Urinary bladder (tissue), 4 donors: ENCODE data around the gene LRRC42. TPM values are rescaled to one million over a fixed set of nuclear protein-coding genes. Genes with fewer than 3 reads are reported as not detected.
A peak's percentile ranks its signal among the peaks of the same experiment; 100 is the strongest.

ENCODE experiments used
- DNase-seq: peaks from one replicate; pipeline ENCODE4 v3.0.0-alpha.2; 2015; ENCODE audit errors: extremely low spot score
- H3K27ac ChIP-seq: one replicate; pipeline ENCODE4 v1.5.1; 2013; ENCODE audit warnings: low read depth, mild to moderate bottlenecking, moderate library complexity
- H3K36me3 ChIP-seq: one replicate; pipeline ENCODE4 v1.6.1; 2013; ENCODE audit warnings: mild to moderate bottlenecking, moderate library complexity; ENCODE audit not compliant: insufficient read depth
- H3K4me1 ChIP-seq: one replicate; pipeline ENCODE4 v1.6.1; 2013; ENCODE audit warnings: mild to moderate bottlenecking, moderate library complexity; ENCODE audit not compliant: insufficient read depth
- H3K4me3 ChIP-seq: one replicate; pipeline ENCODE4 v1.5.1; 2013; ENCODE audit warnings: low read depth, low read length
- WGBS: extraction: QIAGEN DNeasy Blood & Tissue Kit; methylation state at CpG from one replicate; pipeline ENCODE4 v1.1.7; 2013; 5-methylcytosine and 5-hydroxymethylcytosine counted together
- polyA plus RNA-seq: library from polyadenylated mRNA; stranded (reverse); fragments of 200-250 nt; gene quantifications from one replicate; pipeline ENCODE4 v1.2.3, GENCODE V29; 2013
- total RNA-seq: library from RNA; depleted of rRNA; stranded (reverse); fragments of >200 nt; gene quantifications from one replicate; pipeline ENCODE4 v1.2.3, GENCODE V29; 2014
- donor health status: healthy with polysubstance abuse.
- donor health status: healthy.

Gene LRRC42
- total and polyA plus RNA-seq, 2 donors, result 17.3 to 19.3 TPM

DNA sequence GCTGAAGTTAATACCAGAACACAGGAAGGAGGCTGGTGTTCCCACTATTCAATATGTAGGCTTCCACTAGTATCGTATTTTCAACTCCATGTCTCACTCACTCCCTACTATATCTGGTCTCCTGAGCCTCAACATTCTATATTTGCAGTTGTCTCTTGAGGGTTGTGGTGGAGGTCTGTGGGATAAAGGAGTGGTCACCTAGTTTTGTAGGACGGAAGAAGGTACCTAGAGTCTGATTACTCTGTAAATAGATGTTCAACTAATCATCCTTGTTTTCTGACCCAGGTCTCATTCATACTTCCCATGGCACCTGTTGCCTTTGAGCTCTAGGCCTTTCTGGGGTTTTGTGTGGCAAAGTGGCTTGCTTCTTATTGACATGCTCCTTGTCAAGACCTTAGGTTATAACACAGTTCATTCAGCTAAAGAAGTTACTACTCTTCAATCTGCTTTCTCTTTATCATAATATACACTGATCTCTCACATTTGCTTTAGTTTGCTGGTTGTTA, 18.7 kb upstream of the LRRC42 start:
- Histone ChIP-seq H3K4me1 (no peaks in the 10 kb centered on the region), H3K36me3 (peaks cover 3% of the 10 kb centered on the region), H3K27ac (no peak overlapping the region), H3K4me3 (no peak overlapping the region)
- DNase-seq, result no peak
- WGBS, result over 99% methylated on average over 2 of the region's 2 CpGs

DNA sequence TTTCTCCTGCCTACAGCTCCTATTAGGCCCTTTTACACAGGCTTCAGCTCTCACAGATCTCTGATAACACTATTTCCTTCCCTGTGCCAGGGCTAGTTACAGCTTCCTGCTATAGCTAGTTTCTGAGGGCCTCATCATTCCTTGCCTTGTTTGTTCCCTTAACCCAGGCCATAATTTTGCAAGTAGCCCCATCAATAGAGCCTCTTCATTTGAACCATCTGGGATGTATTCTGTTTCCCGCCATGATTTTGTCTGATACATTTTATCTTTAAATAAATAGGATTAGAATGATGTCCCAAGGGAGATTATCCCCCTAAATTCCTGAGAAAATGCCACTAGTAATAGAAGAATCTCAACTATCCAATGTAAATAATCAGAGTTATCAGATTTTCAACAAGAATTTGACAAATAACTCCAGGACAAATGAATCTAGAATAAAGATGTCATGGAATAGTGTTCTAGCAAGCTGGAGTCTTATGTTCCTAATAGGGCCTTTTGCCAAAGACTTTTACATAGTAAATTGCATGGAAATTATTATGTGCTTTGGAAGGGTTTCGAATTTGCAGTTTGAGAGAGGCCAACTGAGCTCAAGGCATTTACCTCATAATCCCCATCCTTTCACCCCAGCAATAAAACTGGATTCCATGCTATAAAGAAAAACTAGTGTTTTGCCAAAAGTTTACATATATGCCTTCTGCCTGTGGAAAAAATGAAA, 16.7 kb upstream of the LRRC42 start:
- DNase-seq, result no peak
- Histone ChIP-seq H3K27ac (peak overlapping the region; percentile 50), H3K4me1 (no peaks in the 10 kb centered on the region), H3K4me3 (no peak overlapping the region), H3K36me3 (peaks cover 4% of the 10 kb centered on the region)
- 38% methylated on average over 2 of the region's 2 CpGs for WGBS

DNA sequence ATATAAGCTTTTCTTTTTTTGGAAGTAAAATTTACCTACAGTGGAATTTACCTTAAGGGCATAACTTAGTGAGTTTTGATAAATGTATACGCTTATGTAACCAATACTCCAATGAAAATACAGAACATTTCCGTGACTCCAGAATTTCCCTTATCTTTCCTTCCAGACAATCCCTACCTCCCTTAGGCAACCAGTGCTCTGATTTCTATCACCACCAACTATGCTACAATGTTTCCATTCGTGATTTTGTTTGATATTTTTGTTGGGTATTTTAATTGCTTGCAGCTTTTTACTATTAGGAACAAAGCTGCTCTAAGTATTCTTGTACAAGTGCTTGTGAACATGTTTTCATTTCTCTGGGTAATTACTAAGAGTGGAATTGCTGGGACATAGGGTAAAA, 15.2 kb upstream of the LRRC42 start:
- Histone ChIP-seq H3K4me1 (no peaks in the 10 kb centered on the region), H3K4me3 (no peak overlapping the region), H3K36me3 (peaks cover 4% of the 10 kb centered on the region), H3K27ac (no peak overlapping the region)
- DNase-seq, result no peak
- WGBS, result 94% methylated on average over 3 of the region's 3 CpGs

DNA sequence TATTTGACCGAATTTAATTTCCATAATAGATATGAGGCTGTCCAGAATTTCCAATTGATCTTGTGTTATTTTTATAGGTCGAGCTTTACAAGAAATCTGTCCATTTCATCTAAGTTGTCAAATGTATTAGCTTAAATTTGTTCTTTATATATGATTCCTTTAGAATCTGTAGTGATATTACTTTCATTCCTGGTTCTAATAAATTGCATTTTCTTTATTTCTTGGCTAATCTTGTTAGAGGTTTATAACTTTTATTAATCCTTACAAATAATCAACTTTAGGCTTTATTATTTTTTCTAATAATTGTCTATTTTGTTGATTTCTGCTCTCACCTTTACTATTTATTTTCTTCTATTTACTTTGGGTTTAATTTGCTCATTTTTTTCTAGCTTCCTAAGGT, 14.6 kb upstream of the LRRC42 start:
- WGBS, result 98% methylated on average over 2 of the region's 2 CpGs
- no peak overlapping the region for H3K27ac ChIP-seq
- H3K4me3 ChIP-seq, result no peak overlapping the region
- no peaks in the 10 kb centered on the region for H3K4me1 ChIP-seq
- no peak for DNase-seq
- H3K36me3 ChIP-seq, result peaks cover 4% of the 10 kb centered on the region

DNA sequence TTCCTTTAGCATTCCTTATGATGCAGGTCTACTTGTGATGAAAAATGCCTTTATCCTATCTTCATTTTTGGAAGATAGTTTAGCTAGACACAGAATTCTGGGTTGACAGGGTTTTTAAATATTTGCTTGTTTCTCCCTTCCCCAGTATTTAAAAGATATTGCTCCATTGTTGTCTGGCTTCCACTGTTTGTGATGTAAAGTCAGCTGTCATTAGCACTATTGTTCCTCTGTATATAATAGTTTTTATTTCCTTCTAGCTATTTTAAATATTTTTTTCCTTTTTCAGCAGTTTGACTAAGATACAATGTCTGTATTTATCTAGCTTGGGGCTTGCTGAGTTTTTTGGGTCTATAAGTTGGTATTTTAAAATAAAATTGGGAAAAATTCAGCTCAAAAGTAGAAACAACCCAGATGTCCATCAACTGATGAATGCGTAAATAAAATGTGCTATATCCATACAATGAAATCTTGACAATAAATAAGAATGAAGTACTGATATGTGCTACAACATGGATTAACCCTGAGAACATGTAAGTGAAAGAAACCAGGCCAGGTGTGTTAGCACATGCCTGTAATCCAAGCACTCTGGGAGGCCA, 11.9 kb upstream of the LRRC42 start:
- Histone ChIP-seq H3K4me3 (no peak overlapping the region), H3K27ac (no peak overlapping the region), H3K4me1 (no peaks in the 10 kb centered on the region), H3K36me3 (peaks cover 6% of the 10 kb centered on the region)
- no peak for DNase-seq
- WGBS, result 98% methylated on average over 1 of the region's 1 CpG

DNA sequence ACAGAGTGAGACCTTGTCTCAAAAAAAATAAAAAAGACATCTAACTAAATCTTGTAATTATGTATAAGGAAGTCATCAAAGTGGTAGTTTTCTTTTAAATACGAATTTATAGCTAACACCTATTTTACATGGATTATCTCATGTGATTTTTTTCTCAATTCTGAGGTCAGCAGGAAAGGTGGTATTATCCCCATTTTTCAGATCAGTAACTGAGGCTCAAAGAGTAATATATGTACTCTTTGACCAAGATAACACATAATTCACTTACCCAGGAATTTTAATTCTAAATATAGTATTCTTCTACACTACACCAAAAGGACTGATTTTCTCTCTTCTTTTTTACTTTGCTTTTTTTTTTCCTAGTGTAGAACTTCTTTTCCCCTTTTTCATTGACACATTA, 9.7 kb upstream of the LRRC42 start:
- no peak overlapping the region for H3K4me3 ChIP-seq
- WGBS, result 90% methylated on average over 1 of the region's 1 CpG
- peaks cover 4% of the 10 kb centered on the region for H3K36me3 ChIP-seq
- H3K27ac ChIP-seq, result no peak overlapping the region
- no peaks in the 10 kb centered on the region for H3K4me1 ChIP-seq
- no peak for DNase-seq

DNA sequence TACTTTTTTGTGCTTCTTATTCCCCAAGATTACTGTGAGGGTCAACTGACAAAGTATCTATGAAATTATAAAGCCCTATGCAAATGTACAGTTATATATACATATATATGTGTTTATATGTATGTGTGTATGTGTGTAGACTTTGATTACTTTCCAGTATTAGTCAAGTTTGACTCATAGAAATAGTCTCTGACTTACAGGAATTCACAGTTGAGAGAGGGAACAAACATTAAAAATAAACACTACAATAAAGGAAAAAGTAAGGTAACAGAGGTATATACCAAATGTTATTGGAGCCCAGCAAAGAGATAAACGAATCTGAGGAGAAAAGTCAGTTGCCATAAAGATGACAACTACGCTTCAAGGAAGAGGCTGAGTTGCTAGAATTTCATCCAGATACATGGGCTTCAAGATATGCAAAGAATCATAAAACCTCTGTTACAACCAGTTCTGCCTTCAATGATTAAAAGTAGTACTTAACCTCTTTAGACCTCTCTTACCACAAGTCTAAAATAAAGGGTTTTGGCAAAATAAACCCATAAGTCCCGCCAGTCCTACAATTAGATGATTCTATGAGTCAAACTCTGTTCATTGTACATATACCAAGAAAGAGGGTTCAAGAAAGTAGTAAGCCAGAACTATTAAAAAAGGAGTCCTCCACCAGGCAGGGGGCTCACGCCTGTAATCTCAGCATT, 7.9 kb upstream of the LRRC42 start:
- no peak overlapping the region for H3K4me3 ChIP-seq
- no peaks in the 10 kb centered on the region for H3K4me1 ChIP-seq
- 86% methylated on average over 4 of the region's 4 CpGs for WGBS
- no peak overlapping the region for H3K27ac ChIP-seq
- H3K36me3 ChIP-seq, result peaks cover 2% of the 10 kb centered on the region
- no peak for DNase-seq

DNA sequence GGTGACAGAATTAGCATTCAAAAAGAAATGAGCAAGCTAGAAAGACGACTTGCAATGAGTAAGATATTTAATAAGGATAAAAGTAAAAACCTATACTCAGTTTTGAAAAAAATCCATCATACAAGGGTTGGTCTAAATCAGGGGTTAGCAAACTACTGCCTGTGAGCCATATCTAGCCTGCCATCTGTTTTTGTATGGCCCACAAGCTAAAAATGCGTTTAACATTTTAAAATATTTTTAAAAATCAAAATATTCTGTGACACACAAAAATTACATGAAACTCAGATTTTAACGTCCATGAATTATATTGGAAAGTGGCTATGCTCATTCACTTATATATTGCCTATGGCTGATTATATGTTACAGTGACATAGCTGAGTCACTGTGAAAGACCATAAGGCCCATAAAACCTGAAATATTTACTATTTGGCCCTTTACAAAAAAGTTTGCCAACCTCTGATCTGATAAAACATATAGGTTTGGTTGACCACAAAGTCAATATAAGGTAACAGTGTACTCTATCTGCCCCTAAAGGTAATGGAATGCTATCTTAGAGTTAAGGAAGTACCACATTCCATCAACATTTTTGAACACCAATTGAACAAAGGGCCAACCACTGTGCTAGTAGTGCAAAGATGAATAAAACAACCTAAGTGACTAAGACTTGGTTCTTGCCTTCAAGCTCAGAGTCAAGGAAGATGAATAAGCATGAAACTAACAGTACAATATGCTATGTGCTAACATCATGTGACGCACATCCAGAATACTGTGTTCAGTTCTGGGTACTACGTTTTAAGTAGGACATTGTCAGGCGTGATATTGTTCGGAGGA, 3.8 kb upstream of the LRRC42 start:
- H3K27ac ChIP-seq, result no peak overlapping the region
- DNase-seq, result no peak
- peaks cover 3% of the 10 kb centered on the region for H3K4me1 ChIP-seq
- peaks cover 2% of the 10 kb centered on the region for H3K36me3 ChIP-seq
- 87% methylated on average over 7 of the region's 7 CpGs for WGBS
- no peak overlapping the region for H3K4me3 ChIP-seq

DNA sequence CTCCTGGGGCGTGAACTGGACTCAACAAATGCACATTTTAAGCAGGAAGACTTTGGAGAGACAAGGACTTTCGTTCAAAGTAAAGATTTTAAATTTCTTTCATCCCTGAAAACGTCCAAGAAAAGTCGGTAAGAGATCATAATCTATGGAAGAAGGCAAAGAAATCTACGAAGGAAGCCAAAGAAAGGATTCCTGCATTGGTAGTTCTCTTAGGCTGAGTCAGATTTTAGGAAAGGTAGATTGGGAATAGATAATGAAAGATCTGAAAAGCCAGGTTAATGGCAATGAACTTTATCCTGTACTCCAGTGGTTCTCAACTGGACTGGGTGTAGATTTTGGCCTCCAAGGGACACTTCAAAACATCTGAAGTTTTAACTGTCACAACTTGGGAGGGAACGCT, 3.1 kb upstream of the LRRC42 start:
- Histone ChIP-seq H3K4me3 (no peak overlapping the region), H3K36me3 (no peaks in the 10 kb centered on the region), H3K4me1 (peaks cover 3% of the 10 kb centered on the region), H3K27ac (no peak overlapping the region)
- WGBS, result 96% methylated on average over 6 of the region's 6 CpGs
- DNase-seq, result no peak

DNA sequence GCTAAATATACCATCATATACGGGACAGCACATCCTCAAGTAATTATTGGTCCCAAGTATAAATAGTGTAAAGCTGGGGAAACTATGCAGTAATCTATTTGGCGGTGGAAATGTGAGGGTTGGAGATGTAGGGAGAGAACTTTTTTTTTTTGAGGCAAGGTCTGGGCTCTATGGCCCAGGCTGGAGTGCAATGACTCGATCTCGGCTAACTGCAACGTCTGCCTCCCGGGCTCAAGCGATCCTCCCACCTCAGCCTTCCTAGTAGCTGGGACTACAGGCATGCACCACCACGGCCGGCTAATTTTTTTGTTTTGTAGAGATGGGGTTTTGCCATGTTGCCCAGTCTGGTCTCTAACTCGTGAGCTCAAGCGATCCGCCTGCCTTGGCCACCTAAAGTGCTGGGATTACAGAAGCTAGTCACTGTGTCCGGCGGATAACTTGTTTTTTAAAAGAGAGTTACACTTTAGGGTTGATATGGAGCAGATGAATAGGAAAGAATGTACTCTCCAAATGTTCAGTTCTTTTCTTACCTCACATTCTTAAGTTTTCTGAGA, 2.6 kb upstream of the LRRC42 start:
- no peak for DNase-seq

DNA sequence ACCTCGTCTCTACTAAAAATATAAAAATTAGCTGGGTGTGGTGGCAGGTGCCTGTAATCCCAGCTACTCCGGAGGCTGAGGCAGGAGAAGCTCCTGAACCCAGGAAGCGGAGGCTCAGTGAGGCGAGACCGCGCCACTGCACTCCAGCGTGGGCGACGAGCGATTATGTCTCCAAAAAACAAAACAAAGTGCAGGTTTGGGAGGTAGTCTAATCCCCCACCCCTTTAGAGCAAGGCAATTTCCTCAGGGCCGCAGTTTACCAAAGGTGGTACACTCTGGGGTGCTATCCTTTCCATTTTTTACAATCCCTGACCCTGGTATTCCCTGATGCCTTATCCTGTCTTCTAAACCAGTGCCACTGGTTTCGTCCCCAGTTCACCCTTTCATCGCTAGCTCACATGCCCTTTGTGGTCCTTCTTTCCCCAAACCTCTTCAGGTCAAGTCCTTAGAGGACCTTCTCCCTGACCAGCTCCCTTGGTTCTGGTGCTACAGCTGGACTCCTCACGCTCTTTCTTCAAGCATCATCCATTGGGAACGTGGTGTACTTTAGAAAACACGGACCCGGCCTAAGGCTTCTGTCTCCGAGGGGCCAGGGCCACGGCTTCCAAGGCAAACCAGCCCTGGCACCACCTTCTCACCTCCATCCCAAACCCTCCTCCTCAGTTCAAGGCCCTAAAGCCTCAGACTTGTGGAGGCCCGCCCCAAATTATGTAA, 1.5 kb upstream of the LRRC42 start:
- DNase-seq, result no peak
- WGBS, result 60% methylated on average over 20 of the region's 20 CpGs
- peaks cover 3% of the 10 kb centered on the region for H3K4me1 ChIP-seq

More for the DNA sequence above, 2.6 kb upstream of the LRRC42 start:
- 96% methylated on average over 14 of the region's 14 CpGs for WGBS
- Histone ChIP-seq H3K27ac (no peak overlapping the region), H3K4me1 (peaks cover 3% of the 10 kb centered on the region), H3K36me3 (no peaks in the 10 kb centered on the region), H3K4me3 (no peak overlapping the region)

DNA sequence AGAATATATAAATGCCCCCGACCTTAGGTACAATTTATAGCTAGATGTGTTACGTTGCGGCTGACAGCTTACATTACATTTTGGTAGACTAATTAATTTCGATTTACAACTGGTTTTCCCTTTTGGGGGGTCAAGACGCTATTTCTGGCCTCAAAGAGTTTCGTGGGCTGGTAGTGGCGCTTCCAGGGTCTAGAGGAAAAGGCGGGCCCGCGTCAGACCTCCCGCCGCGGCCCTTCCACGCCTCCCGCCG, 1.0 kb upstream of the LRRC42 start:
- DNase-seq, result no peak
- Histone ChIP-seq H3K36me3 (no peaks in the 10 kb centered on the region), H3K4me1 (peaks cover 3% of the 10 kb centered on the region), H3K27ac (peak overlapping the region; percentile 87), H3K4me3 (peak overlapping the region; percentile 87)
- WGBS, result 0% methylated on average over 16 of the region's 16 CpGs

More for the DNA sequence above, 1.5 kb upstream of the LRRC42 start:
- H3K27ac ChIP-seq, result no peak overlapping the region
- no peaks in the 10 kb centered on the region for H3K36me3 ChIP-seq
- H3K4me3 ChIP-seq, result peak overlapping the region; percentile 87
